H9 (cell line): ENCODE data around the gene HLF. TPM values are rescaled to one million over a fixed set of nuclear protein-coding genes. Genes with fewer than 3 reads are reported as not detected.
A peak's percentile ranks its signal among the peaks of the same experiment; 100 is the strongest.

Source experiments
- DNase-seq: peaks from one replicate; pipeline ENCODE4 v3.0.0-alpha.2; 2017
- H2AFZ ChIP-seq: one replicate; pipeline ENCODE4 v1.6.1; 2013; ENCODE audit warnings: mild to moderate bottlenecking, low read length, control low read depth, moderate library complexity
- H2AK5ac ChIP-seq: 2 replicates; pipeline ENCODE4 v1.6.1; 2013; ENCODE audit warnings: low read length, control low read depth, mixed read lengths; ENCODE audit not compliant: insufficient read length
- H2BK120ac ChIP-seq: one replicate; pipeline ENCODE4 v1.6.1; 2013; ENCODE audit warnings: low read depth, mild to moderate bottlenecking, low read length, control low read depth, inconsistent platforms; ENCODE audit not compliant: poor library complexity, severe bottlenecking
- H2BK12ac ChIP-seq: 2 replicates; pipeline ENCODE4 v1.6.1; 2013; ENCODE audit warnings: low read length, control low read depth, mixed read lengths, low read depth; ENCODE audit not compliant: insufficient read length
- H2BK15ac ChIP-seq: 2 replicates; pipeline ENCODE4 v1.6.1; 2013; ENCODE audit warnings: low read depth, low read length, control low read depth
- H2BK20ac ChIP-seq: one replicate; pipeline ENCODE4 v1.6.1; 2013; ENCODE audit warnings: low read depth, mild to moderate bottlenecking, low read length, control low read depth, inconsistent platforms; ENCODE audit not compliant: poor library complexity, severe bottlenecking
- H2BK5ac ChIP-seq: 2 replicates; pipeline ENCODE4 v1.6.1; 2013; ENCODE audit warnings: low read length, control low read depth, mixed read lengths; ENCODE audit not compliant: insufficient read length
- H3K14ac ChIP-seq: 2 replicates; pipeline ENCODE4 v1.6.1; 2013; ENCODE audit warnings: low read length, control low read depth; ENCODE audit not compliant: insufficient read depth
- H3K18ac ChIP-seq: 2 replicates; pipeline ENCODE4 v1.6.1; 2013; ENCODE audit warnings: low read depth, mild to moderate bottlenecking, mixed read lengths, low read length, control low read depth; ENCODE audit not compliant: insufficient read length
- H3K23ac ChIP-seq: 2 replicates; pipeline ENCODE4 v1.6.1; 2013; ENCODE audit warnings: low read length, control low read depth, mixed read lengths, low read depth; ENCODE audit not compliant: insufficient read length
- H3K23me2 ChIP-seq: 2 replicates; pipeline ENCODE4 v1.6.1; 2013; ENCODE audit warnings: low read depth, mild to moderate bottlenecking, mixed read lengths, low read length, control low read depth; ENCODE audit not compliant: insufficient read length, poor library complexity, severe bottlenecking
- H3K27ac ChIP-seq: 2 replicates; pipeline ENCODE4 v1.5.1; 2013; ENCODE audit warnings: low read length, control low read depth, mixed read lengths, low read depth; ENCODE audit not compliant: insufficient read length
- H3K27me3 ChIP-seq: 2 replicates; pipeline ENCODE4 v1.6.1; 2013; ENCODE audit warnings: low read length, control low read depth, inconsistent platforms; ENCODE audit not compliant: insufficient read depth
- H3K4ac ChIP-seq: 2 replicates; pipeline ENCODE4 v1.6.1; 2013; ENCODE audit warnings: low read depth, mild to moderate bottlenecking, control low read depth, inconsistent platforms, low read length, moderate library complexity
- H3K4me1 ChIP-seq: 2 replicates; pipeline ENCODE4 v1.6.1; 2013; ENCODE audit warnings: low read length, control low read depth, inconsistent platforms; ENCODE audit not compliant: insufficient read depth
- H3K4me2 ChIP-seq: 2 replicates; pipeline ENCODE4 v1.6.1; 2013; ENCODE audit warnings: low read length, control low read depth, mixed read lengths; ENCODE audit not compliant: insufficient read length, insufficient read depth
- H3K56ac ChIP-seq: 2 replicates; pipeline ENCODE4 v1.6.1; 2013; ENCODE audit warnings: low read depth, mild to moderate bottlenecking, mixed read lengths, low read length, control low read depth; ENCODE audit not compliant: insufficient read length
- H3K79me1 ChIP-seq: 2 replicates; pipeline ENCODE4 v1.6.1; 2013; ENCODE audit warnings: low read depth, mild to moderate bottlenecking, moderate library complexity, low read length, control low read depth, inconsistent platforms; ENCODE audit not compliant: insufficient read depth, poor library complexity, severe bottlenecking
- H3K79me2 ChIP-seq: 2 replicates; pipeline ENCODE4 v1.6.1; 2013; ENCODE audit warnings: low read length, control low read depth, inconsistent platforms; ENCODE audit not compliant: insufficient read depth
- H3K9ac ChIP-seq: 2 replicates; pipeline ENCODE4 v1.6.1; 2013; ENCODE audit warnings: low read length, control low read depth, mixed read lengths; ENCODE audit not compliant: insufficient read length; ENCODE audit errors: extremely low read depth
- H3K9me3 ChIP-seq: one replicate; pipeline ENCODE4 v1.6.1; 2013; ENCODE audit warnings: low read depth, low read length, inconsistent platforms; ENCODE audit not compliant: control insufficient read depth
- H3T11ph ChIP-seq: one replicate; pipeline ENCODE4 v1.6.1; 2013; ENCODE audit warnings: mild to moderate bottlenecking, low read length, control low read depth, inconsistent platforms
- H4K20me1 ChIP-seq: one replicate; pipeline ENCODE4 v1.6.1; 2013; ENCODE audit not compliant: control insufficient read depth, insufficient read length, insufficient read depth
- H4K5ac ChIP-seq: 2 replicates; pipeline ENCODE4 v1.6.1; 2013; ENCODE audit warnings: low read depth, mild to moderate bottlenecking, mixed read lengths, low read length, control low read depth; ENCODE audit not compliant: insufficient read length
- H4K8ac ChIP-seq: replicated peaks from 2 replicates; pipeline ENCODE4 v1.6.1; 2013; ENCODE audit warnings: low read length, control low read depth, mixed read lengths, low read depth; ENCODE audit not compliant: insufficient read length
- H4K91ac ChIP-seq: 2 replicates; pipeline ENCODE4 v1.6.1; 2013; ENCODE audit warnings: low read depth, mild to moderate bottlenecking, moderate library complexity, mixed read lengths, low read length, control low read depth; ENCODE audit not compliant: insufficient read length
- H3K27ac Mint-ChIP-seq, 3 experiments: 2 replicates in 2 of 3; 3 replicates in 1 of 3; pipeline ENCODE4 v1.8.0; 2020 to 2021; ENCODE audit warnings: mixed read lengths in 3 of 3, mild to moderate bottlenecking in 1 of 3, moderate library complexity in 1 of 3
- H3K27me3 Mint-ChIP-seq: 2 replicates; pipeline ENCODE4 v1.8.0; 2021; ENCODE audit warnings: low read depth, mild to moderate bottlenecking, moderate library complexity, mixed read lengths
- H3K36me3 Mint-ChIP-seq, 3 experiments: 2 replicates in 2 of 3; 3 replicates in 1 of 3; pipeline ENCODE4 v1.8.0; 2020 to 2021; ENCODE audit warnings: low read depth in 3 of 3, mixed read lengths in 3 of 3; ENCODE audit not compliant: insufficient read depth in 1 of 3
- H3K4me1 Mint-ChIP-seq, 2 experiments: 2 replicates each; pipeline ENCODE4 v1.8.0; 2020; ENCODE audit warnings: mixed read lengths in 2 of 2
- H3K4me3 Mint-ChIP-seq, 2 experiments: 2 replicates in 1 of 2; 3 replicates in 1 of 2; pipeline ENCODE4 v1.8.0; 2020 to 2021; ENCODE audit warnings: mild to moderate bottlenecking in 2 of 2, mixed read lengths in 2 of 2, moderate library complexity in 1 of 2
- H3K9me3 Mint-ChIP-seq, 2 experiments: 2 replicates in 1 of 2; 3 replicates in 1 of 2; pipeline ENCODE4 v1.8.0; 2020; ENCODE audit warnings: mild to moderate bottlenecking in 2 of 2, mixed read lengths in 2 of 2, moderate library complexity in 1 of 2
- WGBS: extraction: QIAGEN DNeasy Blood & Tissue Kit; methylation state at CpG from one replicate; pipeline ENCODE4 v1.1.7; 2013; ENCODE audit warnings: missing lambda C conversion rate, low lambda C conversion rate, mixed read lengths; ENCODE audit not compliant: insufficient read length; ENCODE audit errors: extremely low coverage; 5-methylcytosine and 5-hydroxymethylcytosine counted together
- total RNA-seq: library from RNA; stranded (reverse); gene quantifications from 2 replicates; pipeline ENCODE4 v1.2.1, GENCODE V29; 2021
- TF ChIP-seq, protein P1 (sequence below): fragments of 200-600 bp; sonication (generic); conservative IDR thresholded peaks from 3 replicates; pipeline ENCODE4 v1.8.0; 2021; ENCODE audit warnings: antibody characterized with exemption, mild to moderate bottlenecking

The HLF gene
- total RNA-seq, 1 experiment from 2014 or later = 0.17 TPM

DNA sequence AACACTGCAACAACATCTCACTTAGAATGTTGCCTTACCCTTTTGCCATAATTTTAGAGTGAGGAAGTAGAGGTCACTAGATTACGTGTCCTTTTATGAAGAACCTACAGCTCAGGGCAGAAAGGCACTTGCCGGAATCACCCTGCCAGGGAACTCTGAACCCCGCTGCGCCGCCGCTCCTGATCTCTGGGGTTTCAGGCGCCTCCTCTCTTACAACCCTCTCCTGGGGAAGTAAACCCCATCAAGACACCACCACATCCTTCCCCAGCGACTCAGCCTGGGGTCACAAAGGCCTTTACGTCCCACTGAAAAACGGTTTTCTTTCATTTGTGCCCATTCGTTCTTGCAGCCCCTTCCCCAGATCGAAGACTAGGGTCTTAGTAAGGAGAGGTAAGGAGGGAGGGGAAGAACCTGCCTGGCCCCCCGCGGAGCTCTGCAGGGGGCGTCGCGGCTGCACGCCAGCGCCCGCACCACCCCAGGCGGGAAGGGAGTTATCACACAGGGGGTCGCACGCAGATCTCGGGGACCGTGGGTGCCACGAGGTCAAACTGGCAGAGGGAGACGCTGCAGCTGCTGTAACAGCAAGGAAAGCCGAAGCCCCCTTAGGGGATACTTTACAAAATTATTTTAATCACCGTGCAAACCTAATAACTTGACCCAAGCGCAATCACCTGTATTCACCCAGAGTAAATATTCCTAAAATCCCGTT lies 1.0 kb upstream of the HLF start:
- H2BK15ac ChIP-seq = no peak overlapping the region
- no peak overlapping the region for H2BK5ac ChIP-seq
- no peak overlapping the region for H2BK120ac ChIP-seq
- H3K27me3 ChIP-seq = peaks cover 29% of the 10 kb centered on the region
- Mint-ChIP-seq H3K36me3 (no peaks in the 10 kb centered on the region), H3K4me3 (peak overlapping the region; percentile 47 to 78), H3K4me1 (peaks cover 5 to 16% of the 10 kb centered on the region in 2 experiments), H3K9me3 (peaks cover 0 to 4% of the 10 kb centered on the region in 2 experiments; a peak in 3 of 5 replicates), H3K27me3 (peaks cover 86% of the 10 kb centered on the region), H3K27ac (no peak overlapping the region)
- no peaks in the 10 kb centered on the region for H3K79me2 ChIP-seq
- peak overlapping the region; percentile 58 for H3K4me2 ChIP-seq
- no peak overlapping the region for H4K8ac ChIP-seq
- H3K18ac ChIP-seq = no peak overlapping the region
- no peak overlapping the region for H3K56ac ChIP-seq
- peaks cover 18% of the 10 kb centered on the region for H3K23me2 ChIP-seq
- no peak overlapping the region for H4K5ac ChIP-seq
- no peak overlapping the region for H4K91ac ChIP-seq
- no peak for DNase-seq
- H3K9me3 ChIP-seq = no peaks in the 10 kb centered on the region
- no peak overlapping the region for H3K4ac ChIP-seq
- H2AK5ac ChIP-seq = no peak overlapping the region
- H3K4me1 ChIP-seq = no peaks in the 10 kb centered on the region; the same call in 1 of the 2 replicates
- H3K27ac ChIP-seq = no peak overlapping the region
- TF ChIP-seq, protein P1, sequence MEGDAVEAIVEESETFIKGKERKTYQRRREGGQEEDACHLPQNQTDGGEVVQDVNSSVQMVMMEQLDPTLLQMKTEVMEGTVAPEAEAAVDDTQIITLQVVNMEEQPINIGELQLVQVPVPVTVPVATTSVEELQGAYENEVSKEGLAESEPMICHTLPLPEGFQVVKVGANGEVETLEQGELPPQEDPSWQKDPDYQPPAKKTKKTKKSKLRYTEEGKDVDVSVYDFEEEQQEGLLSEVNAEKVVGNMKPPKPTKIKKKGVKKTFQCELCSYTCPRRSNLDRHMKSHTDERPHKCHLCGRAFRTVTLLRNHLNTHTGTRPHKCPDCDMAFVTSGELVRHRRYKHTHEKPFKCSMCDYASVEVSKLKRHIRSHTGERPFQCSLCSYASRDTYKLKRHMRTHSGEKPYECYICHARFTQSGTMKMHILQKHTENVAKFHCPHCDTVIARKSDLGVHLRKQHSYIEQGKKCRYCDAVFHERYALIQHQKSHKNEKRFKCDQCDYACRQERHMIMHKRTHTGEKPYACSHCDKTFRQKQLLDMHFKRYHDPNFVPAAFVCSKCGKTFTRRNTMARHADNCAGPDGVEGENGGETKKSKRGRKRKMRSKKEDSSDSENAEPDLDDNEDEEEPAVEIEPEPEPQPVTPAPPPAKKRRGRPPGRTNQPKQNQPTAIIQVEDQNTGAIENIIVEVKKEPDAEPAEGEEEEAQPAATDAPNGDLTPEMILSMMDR = no peak
- H3K14ac ChIP-seq = no peak overlapping the region
- H3K23ac ChIP-seq = no peak overlapping the region
- H3T11ph ChIP-seq = no peak overlapping the region
- no peak overlapping the region for H2BK20ac ChIP-seq
- no peaks in the 10 kb centered on the region for H4K20me1 ChIP-seq
- H2BK12ac ChIP-seq = no peak overlapping the region
- no CpG with 5 or more reads among the region's 31 CpGs for WGBS
- no peak overlapping the region for H2AFZ ChIP-seq
- no peaks in the 10 kb centered on the region for H3K79me1 ChIP-seq
- no peak overlapping the region for H3K9ac ChIP-seq
